K562 (cell line): ENCODE measurements around the gene USP38. TPM values are rescaled to one million over a fixed set of nuclear protein-coding genes. Genes with fewer than 3 reads are reported as not detected.
A peak's percentile ranks its signal among the peaks of the same experiment; 100 is the strongest.

Source experiments
- BACH1 ChIP-seq: fragments of 200-800 bp; sonication (Bioruptor generic); IDR thresholded peaks from 2 replicates; pipeline ENCODE4 v1.6.1; 2016; ENCODE audit warnings: missing genetic modification characterization, missing compliant biosample characterization
- CBX1 ChIP-seq: sonication (generic); IDR thresholded peaks from 2 replicates; pipeline ENCODE4 v1.6.1; 2016; ENCODE audit warnings: antibody characterized with exemption, low read depth, mild to moderate bottlenecking
- CREM ChIP-seq: IDR thresholded peaks from 2 replicates; pipeline ENCODE4 v1.6.1; 2014; ENCODE audit warnings: antibody characterized with exemption, low read depth
- CTBP1 ChIP-seq: fragments of 450-650 bp; IDR thresholded peaks from 2 replicates; pipeline ENCODE4 v1.6.1; 2016; ENCODE audit warnings: borderline replicate concordance
- CXXC5 ChIP-seq: fragments of 250-450 bp; sonication (Bioruptor Pico); IDR thresholded peaks from 2 replicates; pipeline ENCODE4 v1.8.0; 2022; ENCODE audit warnings: inconsistent platforms, mild to moderate bottlenecking, moderate library complexity
- ESRRA ChIP-seq: fragments of 450-650 bp; IDR thresholded peaks from 2 replicates; pipeline ENCODE4 v1.6.1; 2014; ENCODE audit warnings: low read depth, mild to moderate bottlenecking, moderate library complexity, borderline replicate concordance
- FOXP1 ChIP-seq: sonication (generic); formaldehyde crosslinking; IDR thresholded peaks from 2 replicates; pipeline ENCODE4 v1.8.0; 2022; ENCODE audit warnings: mild to moderate bottlenecking, missing genetic modification reagents
- HMGN3 ChIP-seq: IDR thresholded peaks from 2 replicates; pipeline ENCODE4 v1.6.1; 2011; ENCODE audit warnings: borderline replicate concordance, low read depth, mild to moderate bottlenecking, mixed read lengths, low read length; ENCODE audit not compliant: insufficient read length; ENCODE audit errors: extremely low read depth
- LCOR ChIP-seq: sonication (generic); formaldehyde crosslinking; IDR thresholded peaks from 2 replicates; pipeline ENCODE4 v1.8.0; 2022; ENCODE audit warnings: mild to moderate bottlenecking, missing genetic modification reagents
- NELFE ChIP-seq: IDR thresholded peaks from 2 replicates; pipeline ENCODE4 v1.6.1; 2011; ENCODE audit warnings: mild to moderate bottlenecking; ENCODE audit not compliant: insufficient read depth, insufficient read length
- NRF1 ChIP-seq, 2 experiments: fragments of 450-650 bp; IDR thresholded peaks in 1 of 2; conservative IDR thresholded peaks in 1 of 2; 2 replicates each; pipeline ENCODE4 v1.6.1; 2014; ENCODE audit warnings: mild to moderate bottlenecking in 2 of 2
- RBFOX2 ChIP-seq: fragments of 200-400 bp; formaldehyde crosslinking; IDR thresholded peaks from 2 replicates; pipeline ENCODE4 v1.6.1; 2017; ENCODE audit warnings: low read depth, mild to moderate bottlenecking, low read length, moderate library complexity
- ZFP1 ChIP-seq: fragments of 450-650 bp; formaldehyde crosslinking; IDR thresholded peaks from 2 replicates; pipeline ENCODE4 v1.4.0; 2020; ENCODE audit warnings: mild to moderate bottlenecking, mixed read lengths
- ZNF124 ChIP-seq: sonication (generic); formaldehyde crosslinking; IDR thresholded peaks from 2 replicates; pipeline ENCODE4 v1.8.1; 2022; ENCODE audit warnings: missing genetic modification reagents
- ZNF41 ChIP-seq: fragments of 250-450 bp; sonication (Bioruptor Pico); conservative IDR thresholded peaks from 2 replicates; pipeline ENCODE4 v1.4.0; 2020; ENCODE audit warnings: mild to moderate bottlenecking
- polyA plus RNA-seq, 8 experiments: library from polyadenylated mRNA; depleted of rRNA in 4 of 8; stranded (reverse) in 5 of 8; unstranded in 3 of 8; fragments of >200 nt; fragmentation: Nextera tagmentation in 2 of 8; fragmentation: Illumina TruSeq in 1 of 8; extraction: Ambion mirVana in 2 of 8; extraction: Trizol in 1 of 8; gene quantifications; 2 replicates each; pipeline versions ENCODE4 v1.2.1 to v1.2.3, GENCODE V29; 2011 to 2014; ENCODE audit warnings: inconsistent platforms in 1 of 8, missing spikeins in 1 of 8
- total RNA-seq, 7 experiments: library from RNA; depleted of rRNA in 6 of 7; stranded (reverse); fragments of >200 nt in 6 of 7; fragmentation: Illumina TruSeq in 2 of 7; extraction: Trizol in 2 of 7; gene quantifications; 2 replicates each; pipeline versions ENCODE4 v1.2.1 to v1.2.3, GENCODE V29; 2011 to 2021; ENCODE audit warnings: low replicate concordance in 1 of 7
- TF ChIP-seq, protein P1 (sequence below), 2 experiments: fragments of 200-800 bp in 1 of 2; sonication (Bioruptor generic) in 1 of 2; sonication (generic) in 1 of 2; formaldehyde crosslinking in 1 of 2; IDR thresholded peaks in 1 of 2; conservative IDR thresholded peaks in 1 of 2; 2 replicates each; pipeline versions ENCODE4 v1.5.0 to v1.6.1; 2016 to 2020; ENCODE audit warnings: missing compliant biosample characterization in 1 of 2, missing genetic modification characterization in 1 of 2, missing genetic modification reagents in 1 of 2
- TF ChIP-seq, protein P2 (sequence below): fragments of 450-650 bp; formaldehyde crosslinking; IDR thresholded peaks from 2 replicates; pipeline ENCODE4 v1.4.0; 2022; ENCODE audit warnings: missing genetic modification characterization
- TF ChIP-seq, protein P3 (sequence below), 2 experiments: IDR thresholded peaks; 2 replicates each; pipeline ENCODE4 v1.6.1; 2012; ENCODE audit warnings: improper control_type of control experiment in 2 of 2, low read depth in 2 of 2, low read length in 2 of 2, borderline replicate concordance in 1 of 2
- TF ChIP-seq, protein P4 (sequence below): sonication (generic); IDR thresholded peaks from 2 replicates; pipeline ENCODE4 v1.6.1; 2016

USP38 gene
- total and polyA plus RNA-seq, 9 of the 15 experiments (the other 6 are each of a cell fraction or from before 2014, with no cell fraction given) = 4.2 to 20.6 (median 11.2) TPM

DNA sequence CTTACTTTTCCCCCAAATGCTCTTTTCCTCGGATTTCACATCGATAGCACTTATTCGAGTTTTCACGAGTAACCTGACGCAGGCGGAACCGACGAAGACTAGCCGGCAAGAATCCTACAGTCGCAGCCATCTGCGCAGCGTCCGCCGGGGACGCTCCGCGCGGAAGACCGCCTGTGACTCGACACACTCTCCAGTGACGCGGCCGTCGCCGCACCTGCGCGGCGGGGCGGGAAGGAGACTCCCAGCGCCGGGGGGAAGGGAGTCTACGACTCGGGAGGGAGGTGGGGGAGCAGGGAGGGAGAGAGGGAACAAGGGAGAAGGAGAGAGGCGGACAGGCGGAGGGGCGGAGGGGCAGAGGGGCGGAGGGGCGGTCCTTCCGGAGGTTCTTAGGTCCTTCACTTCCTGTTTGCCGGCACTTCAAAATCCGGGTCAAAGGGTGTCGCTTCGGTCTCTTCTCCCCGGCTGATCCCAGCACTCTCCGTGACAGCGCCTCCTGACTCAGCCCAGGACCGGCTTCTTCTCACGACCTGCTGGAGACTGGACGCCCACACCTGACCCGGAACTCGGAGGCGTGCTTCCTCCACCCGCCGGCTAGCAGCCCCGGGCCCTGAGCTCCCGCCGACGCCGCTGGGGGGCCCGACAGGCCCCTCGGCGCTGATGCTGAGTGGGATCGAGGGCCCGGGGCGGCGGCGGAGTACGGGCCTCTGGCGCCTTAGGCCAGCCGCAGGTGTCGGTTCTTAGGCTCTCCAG lies at the start of gene USP38 (continued):
- TF ChIP-seq, protein P1, sequence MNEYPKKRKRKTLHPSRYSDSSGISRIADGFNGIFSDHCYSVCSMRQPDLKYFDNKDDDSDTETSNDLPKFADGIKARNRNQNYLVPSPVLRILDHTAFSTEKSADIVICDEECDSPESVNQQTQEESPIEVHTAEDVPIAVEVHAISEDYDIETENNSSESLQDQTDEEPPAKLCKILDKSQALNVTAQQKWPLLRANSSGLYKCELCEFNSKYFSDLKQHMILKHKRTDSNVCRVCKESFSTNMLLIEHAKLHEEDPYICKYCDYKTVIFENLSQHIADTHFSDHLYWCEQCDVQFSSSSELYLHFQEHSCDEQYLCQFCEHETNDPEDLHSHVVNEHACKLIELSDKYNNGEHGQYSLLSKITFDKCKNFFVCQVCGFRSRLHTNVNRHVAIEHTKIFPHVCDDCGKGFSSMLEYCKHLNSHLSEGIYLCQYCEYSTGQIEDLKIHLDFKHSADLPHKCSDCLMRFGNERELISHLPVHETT (CRISPR knock-in tag; conservative IDR thresholded peaks at IDR 0.05 in 1 of 2, IDR thresholded peaks at IDR 0.05 in 1 of 2) = peak in 1 of 2 experiments; percentile 89; a peak in 2 of 4 replicates
- TF ChIP-seq CBX1 (no peak), ZNF41 (CRISPR knock-in tag) (no peak), CXXC5 (CRISPR knock-in tag) (peak; percentile 84), CTBP1 (peak; percentile 35; the same call in 1 of the 2 replicates), ZNF124 (no peak), HMGN3 (peak; percentile 19), ZFP1 (no peak), NRF1 (conservative IDR thresholded peaks at IDR 0.05 in 1 of 2, IDR thresholded peaks at IDR 0.05 in 1 of 2) (peak; percentile 88 to 90), FOXP1 (CRISPR knock-in tag) (0 out of 2 replicates have a peak, but pooled peaks have one; percentile 65), ESRRA (0 out of 2 replicates have a peak, but pooled peaks have one; percentile 10), RBFOX2 (peak; percentile 88), LCOR (CRISPR knock-in tag) (0 out of 2 replicates have a peak, but pooled peaks have one; percentile 23), CREM (peak; percentile 90), BACH1 (tag) (no peak; the same call in 1 of the 2 replicates), NELFE (no peak)
- TF ChIP-seq, protein P2, sequence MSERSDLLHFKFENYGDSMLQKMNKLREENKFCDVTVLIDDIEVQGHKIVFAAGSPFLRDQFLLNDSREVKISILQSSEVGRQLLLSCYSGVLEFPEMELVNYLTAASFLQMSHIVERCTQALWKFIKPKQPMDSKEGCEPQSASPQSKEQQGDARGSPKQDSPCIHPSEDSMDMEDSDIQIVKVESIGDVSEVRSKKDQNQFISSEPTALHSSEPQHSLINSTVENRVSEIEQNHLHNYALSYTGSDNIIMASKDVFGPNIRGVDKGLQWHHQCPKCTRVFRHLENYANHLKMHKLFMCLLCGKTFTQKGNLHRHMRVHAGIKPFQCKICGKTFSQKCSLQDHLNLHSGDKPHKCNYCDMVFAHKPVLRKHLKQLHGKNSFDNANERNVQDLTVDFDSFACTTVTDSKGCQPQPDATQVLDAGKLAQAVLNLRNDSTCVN = no peak
- TF ChIP-seq, protein P3, sequence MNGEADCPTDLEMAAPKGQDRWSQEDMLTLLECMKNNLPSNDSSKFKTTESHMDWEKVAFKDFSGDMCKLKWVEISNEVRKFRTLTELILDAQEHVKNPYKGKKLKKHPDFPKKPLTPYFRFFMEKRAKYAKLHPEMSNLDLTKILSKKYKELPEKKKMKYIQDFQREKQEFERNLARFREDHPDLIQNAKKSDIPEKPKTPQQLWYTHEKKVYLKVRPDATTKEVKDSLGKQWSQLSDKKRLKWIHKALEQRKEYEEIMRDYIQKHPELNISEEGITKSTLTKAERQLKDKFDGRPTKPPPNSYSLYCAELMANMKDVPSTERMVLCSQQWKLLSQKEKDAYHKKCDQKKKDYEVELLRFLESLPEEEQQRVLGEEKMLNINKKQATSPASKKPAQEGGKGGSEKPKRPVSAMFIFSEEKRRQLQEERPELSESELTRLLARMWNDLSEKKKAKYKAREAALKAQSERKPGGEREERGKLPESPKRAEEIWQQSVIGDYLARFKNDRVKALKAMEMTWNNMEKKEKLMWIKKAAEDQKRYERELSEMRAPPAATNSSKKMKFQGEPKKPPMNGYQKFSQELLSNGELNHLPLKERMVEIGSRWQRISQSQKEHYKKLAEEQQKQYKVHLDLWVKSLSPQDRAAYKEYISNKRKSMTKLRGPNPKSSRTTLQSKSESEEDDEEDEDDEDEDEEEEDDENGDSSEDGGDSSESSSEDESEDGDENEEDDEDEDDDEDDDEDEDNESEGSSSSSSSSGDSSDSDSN (IDR thresholded peaks at IDR 0.05; ENCODE audit: borderline replicate concordance in 1 of 2, low read depth in 2 of 2, low read length in 2 of 2) = peak; percentile 64 to 97; a peak in 3 of 4 replicates
- TF ChIP-seq, protein P4, sequence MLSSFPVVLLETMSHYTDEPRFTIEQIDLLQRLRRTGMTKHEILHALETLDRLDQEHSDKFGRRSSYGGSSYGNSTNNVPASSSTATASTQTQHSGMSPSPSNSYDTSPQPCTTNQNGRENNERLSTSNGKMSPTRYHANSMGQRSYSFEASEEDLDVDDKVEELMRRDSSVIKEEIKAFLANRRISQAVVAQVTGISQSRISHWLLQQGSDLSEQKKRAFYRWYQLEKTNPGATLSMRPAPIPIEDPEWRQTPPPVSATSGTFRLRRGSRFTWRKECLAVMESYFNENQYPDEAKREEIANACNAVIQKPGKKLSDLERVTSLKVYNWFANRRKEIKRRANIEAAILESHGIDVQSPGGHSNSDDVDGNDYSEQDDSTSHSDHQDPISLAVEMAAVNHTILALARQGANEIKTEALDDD = no peak; the same call in 1 of the 2 replicates
